Activated T-cell treated with anti-CD3 and anti-CD28 coated beads for 4 hours (primary cell): ENCODE results near the gene BTBD9.

Source experiments
- DNase-seq: peaks from one replicate; pipeline ENCODE4 v3.0.0-alpha.2; 2020

The BTBD9 gene

GRCh38 chr6:38323216-38323615 lies 316.5 kb downstream of the BTBD9 start:
- no peak for DNase-seq

- no peak for DNase-seq
These were observed 317.6 kb downstream of the BTBD9 start for GRCh38 chr6:38322138-38322537.

DNA sequence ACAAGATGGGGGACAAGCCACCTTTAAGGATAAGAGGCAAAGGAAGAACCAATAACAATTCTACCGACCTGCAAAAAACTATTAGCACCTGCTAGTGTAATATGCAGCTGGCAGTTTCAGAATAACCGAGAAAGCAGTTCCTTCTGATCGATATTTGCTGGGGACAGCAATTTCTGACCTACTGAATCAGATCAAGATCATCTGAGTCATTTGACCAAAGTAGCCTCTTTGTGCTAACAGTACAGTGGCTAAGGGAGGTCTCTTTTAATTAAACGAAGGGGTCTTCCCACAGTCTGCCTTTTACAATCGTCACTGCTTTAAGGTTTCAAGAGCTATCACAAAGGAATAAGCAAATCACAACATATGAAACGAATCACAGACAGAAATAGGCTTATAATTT lies 318.9 kb downstream of the BTBD9 start:
- no peak for DNase-seq

- no peak for DNase-seq
These were observed 319.4 kb downstream of the BTBD9 start for GRCh38 chr6:38320358-38320757.

DNA sequence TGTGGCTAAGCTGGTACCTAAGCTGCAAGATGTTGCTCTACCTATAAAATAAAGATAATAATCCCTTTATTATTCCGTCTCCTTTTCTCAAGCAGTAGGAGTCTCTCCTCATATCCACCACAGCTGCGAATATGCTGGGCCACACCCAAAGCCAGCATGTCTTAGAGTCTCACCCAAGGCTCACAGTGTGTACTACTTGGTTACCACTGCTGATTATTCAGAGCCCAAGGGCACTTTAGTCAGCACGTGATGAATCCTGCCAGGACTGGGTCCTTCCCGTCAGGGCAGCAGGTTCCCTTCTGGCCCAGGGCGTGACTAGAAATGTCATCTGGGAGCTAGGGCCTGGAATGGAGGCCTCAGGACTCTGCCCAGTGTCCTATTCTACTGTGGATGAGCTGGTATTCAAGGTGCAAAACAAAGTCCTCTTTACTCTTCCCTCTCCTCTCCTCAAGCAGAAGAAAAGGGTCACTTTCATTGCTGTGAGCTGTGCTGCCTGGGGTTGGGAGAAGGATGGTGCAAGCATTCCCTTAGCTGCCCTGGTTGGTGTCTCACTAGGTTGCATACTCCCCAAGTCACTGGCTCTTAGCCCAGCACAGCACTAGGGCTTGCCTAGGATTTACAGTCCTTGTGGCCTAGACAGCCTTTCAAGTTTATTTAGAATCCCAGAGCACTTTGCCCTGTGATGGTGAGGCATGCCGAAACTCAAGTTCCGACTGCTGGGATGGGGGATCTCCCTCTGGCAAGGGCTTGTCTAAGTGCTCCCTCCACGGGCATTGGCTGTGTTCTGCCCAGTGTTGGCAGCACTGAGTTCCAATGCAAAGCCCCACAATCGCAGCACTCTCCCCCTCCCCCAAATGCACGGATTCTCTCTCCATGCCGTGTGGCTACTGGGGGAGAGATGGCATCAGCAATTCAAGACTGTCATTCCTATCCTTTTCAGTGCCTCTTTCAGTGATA lies 320.2 kb downstream of the BTBD9 start:
- no peak for DNase-seq

DNA sequence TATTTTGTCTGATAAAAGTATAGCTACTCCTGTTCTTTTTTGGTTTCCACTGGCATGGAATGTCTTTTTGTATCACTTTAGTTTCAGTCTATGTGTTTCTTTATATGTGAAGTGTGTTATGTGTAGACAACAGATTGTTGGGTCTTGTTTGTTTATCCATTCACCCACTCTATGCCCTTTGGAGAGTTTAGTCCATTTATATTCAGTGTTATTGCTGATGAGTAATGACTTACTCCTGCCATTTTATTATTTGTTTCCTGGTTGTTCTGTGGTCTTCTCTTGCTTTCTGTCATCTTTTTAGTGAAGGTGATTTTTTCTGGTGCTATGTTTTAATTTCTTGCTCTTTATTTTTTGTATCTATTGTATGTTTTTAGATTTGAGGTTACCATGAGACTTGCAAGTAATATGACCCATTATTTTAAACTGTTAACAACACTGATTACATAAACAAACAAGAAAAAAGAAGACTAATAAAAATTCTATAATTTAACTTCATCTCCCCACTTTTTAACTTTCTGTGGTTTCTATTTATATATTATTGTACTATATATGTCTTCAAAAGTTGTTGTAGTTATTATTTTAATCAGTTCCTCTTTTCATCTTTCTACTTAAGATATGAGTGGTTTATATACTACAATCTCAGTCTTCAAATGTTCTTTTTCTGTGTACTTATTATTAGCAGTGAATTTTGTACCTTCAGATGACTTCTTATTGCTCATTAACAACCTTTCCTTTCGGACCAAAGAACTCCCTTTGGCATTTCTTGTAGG lies 323.4 kb downstream of the BTBD9 start:
- DNase-seq, result no peak

GRCh38 chr6:38311201-38311600 lies 328.5 kb downstream of the BTBD9 start:
- DNase-seq, result no peak

- no peak for DNase-seq
These were observed 329.7 kb downstream of the BTBD9 start for GRCh38 chr6:38310061-38310460.

- DNase-seq, result no peak
These were observed 332.0 kb downstream of the BTBD9 start for GRCh38 chr6:38307740-38308139.

- DNase-seq, result no peak
These were observed 332.8 kb downstream of the BTBD9 start for GRCh38 chr6:38306931-38307330.

GRCh38 chr6:38305995-38306681 lies 333.6 kb downstream of the BTBD9 start:
- no peak for DNase-seq

- DNase-seq, result no peak
These were observed 336.9 kb downstream of the BTBD9 start for GRCh38 chr6:38302838-38303237.

DNA sequence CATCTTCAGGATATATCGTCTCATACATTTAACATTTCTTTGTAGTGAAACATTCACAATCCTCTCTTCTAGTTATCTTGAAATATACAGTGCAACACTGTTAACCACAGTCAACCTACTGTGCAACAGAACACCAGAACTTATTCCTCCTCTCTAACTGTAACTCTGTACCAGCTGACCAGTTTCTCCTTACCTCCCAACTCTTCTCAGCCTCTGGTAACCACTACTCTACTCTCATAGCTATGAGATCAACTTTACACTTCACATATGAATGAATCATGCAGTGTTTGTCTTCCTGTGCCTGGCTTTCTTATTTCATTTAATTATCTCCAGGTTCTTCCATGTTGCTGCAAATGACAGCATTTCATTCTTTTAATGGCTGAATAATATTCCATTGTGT lies 337.6 kb downstream of the BTBD9 start:
- no peak for DNase-seq

GRCh38 chr6:38290133-38290799 lies 349.5 kb downstream of the BTBD9 start:
- no peak for DNase-seq

DNA sequence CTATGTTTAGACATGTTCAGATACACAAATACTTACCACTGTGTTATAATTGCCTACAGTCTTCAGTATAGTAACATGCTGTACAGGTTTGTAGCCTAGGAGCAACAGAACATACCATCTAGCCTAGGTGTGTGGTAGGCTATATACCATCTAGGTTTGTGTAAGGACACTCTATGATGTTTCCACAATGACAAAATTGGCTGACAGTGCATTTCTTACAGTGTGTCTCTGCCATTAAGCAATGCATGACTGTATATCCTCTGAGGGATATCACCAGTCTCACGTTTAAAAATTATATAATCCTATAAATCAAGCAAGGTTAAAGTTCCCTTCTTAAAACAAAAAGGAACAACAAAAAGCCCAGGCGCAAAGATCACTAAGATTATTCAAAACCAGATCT lies 352.2 kb downstream of the BTBD9 start:
- DNase-seq, result no peak

DNA sequence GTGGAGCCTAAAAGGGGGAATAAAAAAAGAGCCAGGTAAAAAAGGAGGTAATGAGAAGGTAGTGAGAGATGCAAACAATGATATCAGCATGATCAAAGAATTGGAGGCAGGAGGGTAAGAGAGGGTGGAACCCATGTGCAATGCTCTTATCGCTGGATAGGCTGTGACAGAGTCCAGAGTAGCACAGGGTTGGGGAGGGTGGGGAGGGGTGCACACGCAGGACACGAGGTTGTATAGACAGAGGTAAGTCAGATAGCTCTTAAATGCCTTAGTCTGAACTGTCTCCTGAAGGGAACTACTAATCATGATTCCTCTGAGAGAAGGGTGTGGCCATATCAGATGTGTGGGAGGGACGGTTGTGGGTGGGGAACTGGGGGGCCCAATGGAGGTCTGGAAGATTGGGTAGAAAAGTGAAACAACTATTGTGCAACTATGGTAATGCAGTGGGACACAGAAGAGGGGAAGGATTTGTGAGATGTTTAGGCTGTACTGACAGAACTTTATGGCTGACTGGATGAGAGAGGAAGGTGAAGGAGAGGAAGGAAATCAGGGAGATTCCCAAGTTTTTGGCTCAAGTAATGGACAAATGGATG lies 354.8 kb downstream of the BTBD9 start:
- no peak for DNase-seq

DNA sequence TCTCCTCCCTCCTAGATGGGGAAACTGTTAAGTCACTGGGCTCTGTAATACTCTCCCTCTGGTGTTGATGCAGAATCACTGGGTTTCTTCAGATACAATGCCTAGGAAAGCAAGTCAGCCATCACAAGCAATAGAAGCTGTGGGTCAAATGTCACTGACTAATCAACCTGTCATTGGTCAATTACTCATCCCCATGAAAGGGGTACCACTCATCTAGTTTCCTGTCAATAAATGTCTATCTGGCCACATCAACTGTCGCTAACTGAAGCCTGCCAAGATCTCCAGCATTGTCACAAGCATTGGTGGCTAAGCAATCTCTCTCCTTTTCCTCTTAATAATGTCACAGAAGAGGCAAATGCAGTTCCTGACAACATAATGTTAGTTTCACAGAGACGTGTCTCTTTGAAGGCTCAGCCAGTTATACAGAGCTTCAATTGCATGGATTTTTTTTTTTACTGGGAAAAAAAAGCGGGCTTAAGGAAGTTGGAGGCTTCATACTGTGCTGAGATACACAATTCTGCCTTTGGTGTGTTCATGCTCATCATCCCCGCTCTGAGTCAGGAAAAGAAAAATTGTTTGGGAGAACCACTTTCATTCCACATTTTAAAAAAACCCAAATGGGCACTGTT lies 355.9 kb downstream of the BTBD9 start:
- DNase-seq, result no peak

DNA sequence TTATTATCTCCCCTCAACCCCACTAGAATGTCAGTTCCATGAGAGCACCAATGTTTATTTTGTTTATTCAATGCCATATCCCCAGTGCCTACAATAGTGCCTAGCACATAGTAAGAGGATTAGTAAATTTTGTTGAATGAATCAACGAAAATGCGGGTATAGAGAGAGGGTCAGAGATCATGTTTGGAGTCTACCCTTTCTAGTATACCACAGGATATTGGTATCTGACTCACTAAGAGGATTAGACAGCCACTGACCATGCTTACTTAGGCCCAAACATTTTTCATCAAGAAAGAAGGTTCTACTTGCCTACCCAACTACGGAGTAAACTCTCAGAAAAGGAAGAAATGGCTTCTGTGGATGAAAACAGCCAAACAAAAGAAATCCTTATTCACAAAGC lies 356.8 kb downstream of the BTBD9 start:
- no peak for DNase-seq

DNA sequence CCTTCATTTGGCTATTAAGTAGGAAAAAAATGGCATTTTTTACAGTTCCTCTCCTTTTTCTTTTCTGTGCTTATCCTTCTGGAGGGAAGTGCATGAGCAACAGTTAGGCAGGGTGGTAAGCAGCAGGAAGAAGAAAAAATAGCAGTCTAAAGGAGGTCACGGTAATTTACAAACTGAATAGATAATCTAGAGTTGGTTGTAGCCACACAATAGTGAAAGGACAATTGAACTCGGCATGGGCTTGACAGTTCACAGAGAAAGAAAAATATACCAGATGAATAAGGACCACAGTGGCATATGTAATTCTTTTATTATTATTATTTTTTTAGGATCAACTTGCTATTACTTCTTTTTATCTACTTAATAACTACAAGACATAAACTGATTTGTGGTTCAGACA lies 358.6 kb downstream of the BTBD9 start:
- no peak for DNase-seq

DNA sequence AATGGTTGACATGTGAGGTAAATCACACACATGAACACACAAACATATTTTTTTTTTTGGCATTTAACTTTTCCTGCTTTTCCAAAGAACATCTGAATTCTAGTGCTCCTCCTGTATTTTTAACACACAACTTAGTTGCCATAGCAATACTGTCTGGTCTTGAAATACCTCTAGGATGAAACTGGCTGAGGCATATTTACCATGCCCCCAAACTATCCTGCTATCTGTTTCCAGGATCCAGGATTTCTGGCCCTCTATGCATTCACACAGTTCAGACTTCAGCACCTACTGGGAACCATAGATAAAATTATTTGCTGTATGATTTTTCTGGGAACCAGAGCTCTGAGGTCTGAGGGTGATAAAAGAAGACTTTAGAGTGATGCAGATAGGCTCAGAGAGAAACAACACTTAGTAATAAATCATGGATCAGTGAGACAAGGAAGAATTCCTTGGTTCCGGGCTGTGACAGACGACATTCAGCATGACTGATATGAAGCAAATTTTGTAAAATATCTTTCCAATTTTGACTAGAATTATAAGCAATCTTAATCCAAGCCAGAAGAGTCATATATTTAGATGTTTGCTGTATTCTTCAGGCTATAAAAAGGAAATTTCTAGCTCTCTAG lies 359.7 kb downstream of the BTBD9 start:
- no peak for DNase-seq

DNA sequence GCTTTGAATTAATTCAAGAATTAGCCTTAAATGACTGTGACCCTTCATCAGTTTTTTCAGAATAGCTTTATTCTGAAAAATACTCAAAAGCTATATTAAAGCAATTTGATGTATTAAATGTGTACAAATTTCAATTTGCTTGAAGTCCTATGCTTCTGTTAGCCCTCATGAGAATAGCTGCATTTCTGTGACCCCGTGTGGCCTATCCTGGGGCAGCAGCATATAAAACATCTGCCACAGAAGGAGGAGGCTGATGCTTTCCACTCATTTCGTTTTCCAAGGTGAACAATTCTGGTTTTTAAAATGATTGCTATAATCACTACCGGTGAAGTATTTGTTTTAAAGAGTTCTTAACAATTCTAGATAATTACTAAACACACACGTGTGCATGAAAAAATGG lies 360.3 kb downstream of the BTBD9 start:
- no peak for DNase-seq

DNA sequence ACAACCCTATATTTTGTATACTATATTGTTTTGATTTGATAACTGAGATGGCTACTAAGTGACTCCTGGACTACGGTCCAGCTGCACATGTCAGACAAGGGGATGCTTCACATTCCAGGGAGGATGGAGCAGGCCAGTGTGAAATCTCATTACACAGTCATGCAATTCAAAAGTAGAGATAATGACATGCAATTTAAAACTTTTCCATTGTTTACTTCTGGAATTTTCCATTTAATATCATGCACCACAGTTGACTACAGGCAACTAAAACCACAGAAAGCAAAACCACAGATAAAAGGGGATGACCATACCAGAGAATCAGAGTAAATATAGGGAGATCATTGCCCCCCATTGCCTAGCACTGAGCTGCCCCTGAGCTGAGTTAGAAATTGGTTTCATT lies 366.4 kb downstream of the BTBD9 start:
- DNase-seq, result no peak
